Thyroid gland (tissue), 4 donors: ENCODE results near the gene MTA3. TPM values are rescaled to one million over a fixed set of nuclear protein-coding genes. Genes with fewer than 3 reads are reported as not detected.
"Not testable (repeated sequence)": the region's sequence is repeated elsewhere in the genome, so short reads cannot be mapped to it uniquely, and the experiment has no call there.

Source experiments
- DNase-seq, 2 donors: peaks; one replicate each; pipeline ENCODE4 v3.0.0-alpha.2; 2019
- H3K27ac ChIP-seq, 3 donors: fragments of 200-600 bp; sonication (generic); 1 replicate in 2 of 3; 2 replicates in 1 of 3; pipeline ENCODE4 v1.5.1; 2016 to 2019; ENCODE audit warnings: mild to moderate bottlenecking in 1 of 3, moderate library complexity in 1 of 3
- H3K27me3 ChIP-seq: fragments of 200-600 bp; sonication (generic); one replicate; pipeline ENCODE4 v1.5.1; 2019
- H3K36me3 ChIP-seq, 2 donors: fragments of 200-600 bp; sonication (generic); one replicate each; pipeline ENCODE4 v1.5.1; 2016 to 2019
- H3K4me1 ChIP-seq, 2 donors: fragments of 200-600 bp; sonication (generic); one replicate each; pipeline ENCODE4 v1.5.1; 2017 to 2019
- H3K4me3 ChIP-seq, 3 donors: fragments of 200-600 bp; sonication (generic); replicated peaks in 1 of 3; 1 replicate in 2 of 3; 2 replicates in 1 of 3; pipeline ENCODE4 v1.5.1; 2016; ENCODE audit warnings: mild to moderate bottlenecking in 1 of 3
- H3K9me3 ChIP-seq: fragments of 200-600 bp; sonication (generic); one replicate; pipeline ENCODE4 v1.5.1; 2017
- POLR2A ChIP-seq, 2 donors: fragments of 450-650 bp; IDR thresholded peaks; one replicate each; pipeline ENCODE4 v1.6.1; 2017; ENCODE audit warnings: antibody characterized with exemption in 2 of 2, mild to moderate bottlenecking in 2 of 2, moderate library complexity in 1 of 2
- WGBS, 2 donors: methylation state at CpG; one replicate each; pipeline ENCODE4 v1.1.5; 2017; 5-methylcytosine and 5-hydroxymethylcytosine counted together
- intact Hi-C: fragments of 100-400 bp; cut with DNase I; formaldehyde crosslinking; loops from one replicate; pipeline ENCODE4 v1.15.1; 2023
- total RNA-seq, 4 donors: library from RNA; depleted of rRNA; stranded (reverse); fragments of >200 nt; gene quantifications; one replicate each; pipeline ENCODE4 v1.2.3, GENCODE V29; 2016
- TF ChIP-seq, protein P1 (sequence below), 6 experiments: fragments of 200-600 bp in 3 of 6; fragments of 450-650 bp in 3 of 6; sonication (generic) in 3 of 6; IDR thresholded peaks; one replicate each; pipeline ENCODE4 v1.5.1; 2016 to 2019; ENCODE audit warnings: antibody characterized with exemption in 6 of 6, mild to moderate bottlenecking in 2 of 6, inconsistent platforms in 1 of 6, moderate library complexity in 1 of 6

Gene MTA3
- total RNA-seq, 4 donors from 2014 or later, result 29.8 to 50.0 (median 34.0) TPM

DNA sequence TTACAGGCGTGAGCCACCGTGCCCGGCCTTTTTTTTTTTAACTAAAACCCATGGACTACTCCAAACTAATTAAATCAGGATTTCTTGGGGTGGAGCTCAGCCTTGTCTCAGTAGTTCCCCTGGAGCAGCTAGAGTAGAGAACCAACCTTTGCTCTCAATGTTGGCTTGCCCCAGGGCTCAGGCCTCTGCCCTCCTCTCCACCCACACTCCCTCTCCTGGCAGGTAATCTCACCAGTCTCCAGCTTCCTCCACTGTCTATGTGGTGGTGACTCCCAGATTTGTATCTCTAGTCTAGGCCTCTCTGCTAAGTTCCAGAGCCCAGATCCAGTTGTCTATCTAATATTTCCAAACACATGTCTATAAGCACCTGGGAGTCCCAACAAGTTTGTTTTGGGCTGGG is 9.6 kb upstream of the MTA3 start:
- no peak overlapping the region for H3K4me3 ChIP-seq
- H3K9me3 ChIP-seq, result no peaks in the 10 kb centered on the region
- intact Hi-C loops, result no loop called here
- no peaks in the 10 kb centered on the region for H3K36me3 ChIP-seq
- H3K4me1 ChIP-seq, result no peaks in the 10 kb centered on the region
- H3K27me3 ChIP-seq, result no peaks in the 10 kb centered on the region
- H3K27ac ChIP-seq, result no peak overlapping the region
- TF ChIP-seq POLR2A (IDR thresholded peaks at IDR 0.05), result no peak
- TF ChIP-seq, protein P1, sequence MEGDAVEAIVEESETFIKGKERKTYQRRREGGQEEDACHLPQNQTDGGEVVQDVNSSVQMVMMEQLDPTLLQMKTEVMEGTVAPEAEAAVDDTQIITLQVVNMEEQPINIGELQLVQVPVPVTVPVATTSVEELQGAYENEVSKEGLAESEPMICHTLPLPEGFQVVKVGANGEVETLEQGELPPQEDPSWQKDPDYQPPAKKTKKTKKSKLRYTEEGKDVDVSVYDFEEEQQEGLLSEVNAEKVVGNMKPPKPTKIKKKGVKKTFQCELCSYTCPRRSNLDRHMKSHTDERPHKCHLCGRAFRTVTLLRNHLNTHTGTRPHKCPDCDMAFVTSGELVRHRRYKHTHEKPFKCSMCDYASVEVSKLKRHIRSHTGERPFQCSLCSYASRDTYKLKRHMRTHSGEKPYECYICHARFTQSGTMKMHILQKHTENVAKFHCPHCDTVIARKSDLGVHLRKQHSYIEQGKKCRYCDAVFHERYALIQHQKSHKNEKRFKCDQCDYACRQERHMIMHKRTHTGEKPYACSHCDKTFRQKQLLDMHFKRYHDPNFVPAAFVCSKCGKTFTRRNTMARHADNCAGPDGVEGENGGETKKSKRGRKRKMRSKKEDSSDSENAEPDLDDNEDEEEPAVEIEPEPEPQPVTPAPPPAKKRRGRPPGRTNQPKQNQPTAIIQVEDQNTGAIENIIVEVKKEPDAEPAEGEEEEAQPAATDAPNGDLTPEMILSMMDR (IDR thresholded peaks at IDR 0.05), result no peak
- no peak for DNase-seq
- 93 to 98% methylated on average over 3 of the region's 3 CpGs for WGBS, 2 donors

DNA sequence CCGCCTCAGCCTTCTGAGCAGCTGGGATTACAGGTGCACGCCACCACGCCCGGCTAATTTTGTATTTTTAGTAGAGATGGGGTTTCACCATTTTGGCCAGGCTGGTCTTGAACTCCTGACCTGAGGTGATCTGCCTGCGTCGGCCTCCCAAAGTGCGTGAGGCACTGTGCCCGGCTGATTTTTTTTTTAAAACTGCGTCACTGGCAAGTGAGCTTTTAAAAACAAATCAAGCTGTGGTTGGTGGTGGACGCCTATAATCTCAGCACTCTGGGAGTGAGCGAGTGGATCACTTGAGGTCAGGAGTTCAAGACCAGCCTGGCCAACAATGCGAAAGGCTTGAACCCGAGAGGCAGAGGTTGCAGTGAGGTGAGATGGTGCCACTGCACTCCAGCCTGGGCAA is 8.3 kb upstream of the MTA3 start:
- H3K36me3 ChIP-seq, H3K27me3 ChIP-seq, DNase-seq, H3K9me3 ChIP-seq, intact Hi-C loops, H3K27ac ChIP-seq, H3K4me1 ChIP-seq, H3K4me3 ChIP-seq: not testable (repeated sequence)
- 88 to 95% methylated on average over 13 of the region's 13 CpGs for WGBS, 2 donors

DNA sequence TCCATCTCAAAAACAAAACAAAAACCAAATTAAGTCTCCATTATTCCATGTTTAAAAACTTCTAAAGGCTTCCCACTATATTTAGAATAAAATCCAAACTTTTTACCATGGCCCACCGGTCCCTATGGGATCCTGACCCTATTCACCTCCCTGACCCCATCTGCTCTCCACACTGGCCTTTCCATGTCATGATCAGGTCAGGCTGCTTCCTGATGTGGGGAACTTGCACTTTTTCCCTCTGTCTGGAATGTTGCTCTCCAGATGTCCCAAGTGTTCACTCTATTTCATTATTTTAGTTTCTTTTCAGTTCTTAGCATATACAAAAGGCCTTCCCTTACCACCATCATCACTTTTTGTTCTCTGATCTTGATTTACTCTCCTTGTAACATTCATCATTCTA is 7.5 kb upstream of the MTA3 start:
- TF ChIP-seq POLR2A (IDR thresholded peaks at IDR 0.05), result no peak
- TF ChIP-seq, protein P1 (IDR thresholded peaks at IDR 0.05), result no peak
- no peak for DNase-seq
- intact Hi-C loops, result no loop called here
- H3K4me1 ChIP-seq, result no peaks in the 10 kb centered on the region
- H3K27me3 ChIP-seq, result no peaks in the 10 kb centered on the region
- no peaks in the 10 kb centered on the region for H3K36me3 ChIP-seq
- H3K9me3 ChIP-seq, result no peaks in the 10 kb centered on the region
- WGBS, 2 donors, result 63 to 64% methylated on average over 1 of the region's 1 CpG
- no peak overlapping the region for H3K4me3 ChIP-seq
- no peak overlapping the region for H3K27ac ChIP-seq

GRCh38 chr2:42562474-42563144 is 5.8 kb upstream of the MTA3 start:
- Histone ChIP-seq H3K27ac (no peak overlapping the region), H3K4me3 (no peak overlapping the region), H3K9me3 (no peaks in the 10 kb centered on the region), H3K36me3 (no peaks in the 10 kb centered on the region), H3K27me3 (no peaks in the 10 kb centered on the region), H3K4me1 (no peaks in the 10 kb centered on the region)
- DNase-seq, result no peak
- intact Hi-C loops, result no loop called here
- no peak for TF ChIP-seq POLR2A (IDR thresholded peaks at IDR 0.05)
- TF ChIP-seq, protein P1 (IDR thresholded peaks at IDR 0.05), result no peak
- WGBS, 2 donors, result 89 to 92% methylated on average over 4 of the region's 4 CpGs

DNA sequence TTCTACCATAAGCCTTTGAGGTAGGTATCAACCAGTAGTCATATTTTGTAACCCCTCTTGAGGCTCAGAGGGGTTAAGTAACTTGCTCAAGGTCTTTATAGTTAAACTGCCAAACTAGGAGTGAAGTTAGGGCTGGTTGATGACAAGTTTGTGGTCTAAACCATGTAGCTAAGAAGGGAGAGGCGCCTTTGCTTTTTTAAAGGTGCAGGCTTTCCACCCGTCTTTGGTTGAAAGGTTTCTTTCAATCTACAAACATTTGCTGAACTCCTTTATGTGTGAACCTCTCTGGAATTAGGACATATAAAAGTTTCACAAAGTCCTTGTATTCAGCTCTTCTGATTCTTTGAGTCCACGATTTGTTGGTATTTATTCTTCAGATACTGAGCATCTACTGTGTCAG is 2.4 kb upstream of the MTA3 start:
- Histone ChIP-seq H3K9me3 (no peaks in the 10 kb centered on the region), H3K4me1 (peaks cover 4 to 16% of the 10 kb centered on the region in 2 donors), H3K27me3 (no peaks in the 10 kb centered on the region), H3K36me3 (no peaks in the 10 kb centered on the region), H3K4me3 (no peak overlapping the region), H3K27ac (no peak overlapping the region)
- intact Hi-C loops, result no loop called here
- DNase-seq, result no peak
- TF ChIP-seq, protein P1 (IDR thresholded peaks at IDR 0.05), result no peak
- TF ChIP-seq POLR2A (IDR thresholded peaks at IDR 0.05), result no peak
- WGBS, 2 donors, result 95 to 97% methylated on average over 3 of the region's 3 CpGs
